ENCODE measurements around the gene BICC1. TPM values are rescaled to one million over a fixed set of nuclear protein-coding genes. Genes with fewer than 3 reads are reported as not detected.

BICC1 gene
- total RNA-seq, 2 experiments from 2014 or later, result not detected

DNA sequence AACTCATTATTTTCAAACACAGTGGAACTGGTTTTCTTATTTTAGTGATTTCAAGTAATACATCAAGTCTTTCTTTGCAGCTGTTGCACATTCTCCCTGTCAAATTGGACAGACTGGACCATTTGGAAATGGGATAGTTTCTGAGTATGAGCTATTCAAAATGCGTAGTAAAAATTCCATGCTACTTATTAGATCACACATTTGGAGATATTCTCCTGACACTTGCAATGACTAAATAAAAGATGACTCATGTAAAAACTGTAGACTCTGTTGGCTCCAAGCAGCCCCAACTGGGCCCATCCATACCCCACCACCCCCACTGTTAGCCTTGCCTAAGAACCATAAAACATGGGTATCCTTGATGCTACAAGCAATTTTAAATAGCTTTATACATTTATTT lies 25.9 kb upstream of the BICC1 start:
- no peak overlapping the region for H3K27ac Mint-ChIP-seq
- ChIA-PET POLR2A (no interaction called here), CTCF (no interaction called here)
- DNase-seq, result no peak
- no peak overlapping the region for H3K4me3 Mint-ChIP-seq
- H3K36me3 Mint-ChIP-seq (ENCODE audit: low read depth), result no peaks in the 10 kb centered on the region
- H3K9me3 Mint-ChIP-seq, result no peaks in the 10 kb centered on the region
- peaks cover 7% of the 10 kb centered on the region for H3K27me3 Mint-ChIP-seq
- no peaks in the 10 kb centered on the region for H3K4me1 Mint-ChIP-seq

GRCh38 chr10:58488921-58489320 lies 23.8 kb upstream of the BICC1 start:
- Mint-ChIP-seq H3K36me3 (ENCODE audit: low read depth) (no peaks in the 10 kb centered on the region), H3K4me3 (no peak overlapping the region), H3K27me3 (peaks cover 13% of the 10 kb centered on the region), H3K9me3 (no peaks in the 10 kb centered on the region), H3K27ac (no peak overlapping the region), H3K4me1 (no peaks in the 10 kb centered on the region)
- ChIA-PET POLR2A (no interaction called here), CTCF (no interaction called here)
- DNase-seq, result no peak

DNA sequence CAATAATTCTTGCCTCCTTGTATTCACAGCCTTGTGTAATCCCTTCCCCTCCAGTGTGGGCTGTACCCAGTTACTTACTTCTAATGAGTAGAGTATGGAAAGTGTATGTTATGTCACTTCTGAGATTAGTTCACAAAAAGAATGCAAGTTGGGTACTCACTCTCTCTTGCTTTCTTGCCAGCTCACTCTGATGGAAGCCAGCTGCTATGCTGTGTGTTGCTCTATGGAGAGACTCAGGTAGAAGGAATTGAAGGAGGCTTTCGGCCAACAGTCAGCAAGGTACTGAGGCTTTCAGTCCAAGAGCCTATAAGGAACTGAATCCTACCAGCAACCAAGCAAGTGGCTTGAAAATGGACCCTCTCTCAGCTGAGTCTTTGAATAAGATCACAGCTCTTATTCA lies 9.7 kb upstream of the BICC1 start:
- H3K36me3 Mint-ChIP-seq (ENCODE audit: low read depth), result no peaks in the 10 kb centered on the region
- H3K27me3 Mint-ChIP-seq, result peaks cover 22% of the 10 kb centered on the region
- CTCF ChIA-PET, result no interaction called here
- H3K4me1 Mint-ChIP-seq, result no peaks in the 10 kb centered on the region
- DNase-seq, result no peak
- POLR2A ChIA-PET, result no interaction called here
- no peak overlapping the region for H3K27ac Mint-ChIP-seq
- no peak overlapping the region for H3K4me3 Mint-ChIP-seq
- no peaks in the 10 kb centered on the region for H3K9me3 Mint-ChIP-seq

DNA sequence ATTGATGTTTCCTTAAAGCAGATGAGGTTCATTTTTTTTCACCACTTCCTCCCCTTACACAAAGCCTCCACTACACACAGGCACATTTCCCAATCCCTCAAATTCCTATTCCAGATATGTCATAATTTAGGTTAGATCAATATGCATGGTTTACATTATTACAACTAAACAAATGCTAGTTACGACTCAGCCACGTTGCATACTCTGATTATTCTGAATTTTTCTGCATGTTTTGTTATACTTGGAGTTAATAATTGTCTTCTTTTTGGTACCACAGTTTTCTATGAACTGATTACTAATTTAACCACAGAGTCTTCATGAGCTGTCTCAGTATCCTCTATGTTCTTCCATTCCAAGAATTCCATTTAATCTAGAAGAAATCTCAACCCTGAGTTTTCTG lies 4.4 kb upstream of the BICC1 start:
- Mint-ChIP-seq H3K27me3 (peaks cover 14% of the 10 kb centered on the region), H3K36me3 (ENCODE audit: low read depth) (no peaks in the 10 kb centered on the region), H3K4me3 (no peak overlapping the region), H3K27ac (no peak overlapping the region), H3K4me1 (peaks cover 4% of the 10 kb centered on the region), H3K9me3 (no peaks in the 10 kb centered on the region)
- ChIA-PET POLR2A (no interaction called here), CTCF (no interaction called here)
- DNase-seq, result no peak

DNA sequence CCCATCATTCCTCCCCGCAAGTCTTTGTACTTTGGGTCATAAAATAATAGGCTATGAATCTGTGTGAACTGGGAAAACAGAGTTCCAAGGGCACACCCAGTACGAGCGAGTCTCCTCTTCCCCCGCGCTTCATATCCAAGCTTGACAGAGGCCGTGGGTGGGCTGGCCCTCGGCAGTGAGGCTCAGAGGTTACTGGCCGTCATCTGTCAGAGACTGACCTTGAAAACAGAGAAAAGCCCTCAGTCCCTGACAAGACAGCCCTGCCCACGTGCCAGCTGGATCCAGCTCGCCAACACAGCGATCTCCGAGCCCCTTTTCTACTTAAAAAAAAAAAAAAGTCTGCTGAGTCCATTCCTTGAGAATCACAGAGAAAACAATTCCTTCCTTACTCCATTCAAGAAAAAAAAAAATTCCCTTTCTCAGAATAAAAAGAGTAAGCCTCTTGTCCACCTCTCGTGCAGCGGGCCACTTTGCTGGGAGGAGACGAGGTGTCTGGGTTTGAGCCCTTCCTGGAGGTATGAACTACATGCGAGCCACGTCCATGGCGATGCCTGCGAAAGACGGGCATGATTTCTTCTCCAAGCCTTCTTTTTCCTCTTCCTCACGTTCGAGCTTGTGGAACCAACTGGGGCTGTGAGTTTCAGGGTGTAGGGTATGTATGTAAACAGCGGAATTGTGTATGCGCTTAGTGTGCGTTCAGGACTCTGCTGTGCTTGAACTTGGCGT lies 744 bp upstream of the BICC1 start:
- ChIA-PET POLR2A (no interaction called here), CTCF (no interaction called here)
- no peak overlapping the region for H3K27ac Mint-ChIP-seq
- peak overlapping the region; percentile 62 for H3K4me3 Mint-ChIP-seq
- H3K9me3 Mint-ChIP-seq, result no peaks in the 10 kb centered on the region
- DNase-seq, result no peak
- no peaks in the 10 kb centered on the region for H3K36me3 Mint-ChIP-seq (ENCODE audit: low read depth)
- peaks cover 7% of the 10 kb centered on the region for H3K4me1 Mint-ChIP-seq
- H3K27me3 Mint-ChIP-seq, result peaks cover 30% of the 10 kb centered on the region

DNA sequence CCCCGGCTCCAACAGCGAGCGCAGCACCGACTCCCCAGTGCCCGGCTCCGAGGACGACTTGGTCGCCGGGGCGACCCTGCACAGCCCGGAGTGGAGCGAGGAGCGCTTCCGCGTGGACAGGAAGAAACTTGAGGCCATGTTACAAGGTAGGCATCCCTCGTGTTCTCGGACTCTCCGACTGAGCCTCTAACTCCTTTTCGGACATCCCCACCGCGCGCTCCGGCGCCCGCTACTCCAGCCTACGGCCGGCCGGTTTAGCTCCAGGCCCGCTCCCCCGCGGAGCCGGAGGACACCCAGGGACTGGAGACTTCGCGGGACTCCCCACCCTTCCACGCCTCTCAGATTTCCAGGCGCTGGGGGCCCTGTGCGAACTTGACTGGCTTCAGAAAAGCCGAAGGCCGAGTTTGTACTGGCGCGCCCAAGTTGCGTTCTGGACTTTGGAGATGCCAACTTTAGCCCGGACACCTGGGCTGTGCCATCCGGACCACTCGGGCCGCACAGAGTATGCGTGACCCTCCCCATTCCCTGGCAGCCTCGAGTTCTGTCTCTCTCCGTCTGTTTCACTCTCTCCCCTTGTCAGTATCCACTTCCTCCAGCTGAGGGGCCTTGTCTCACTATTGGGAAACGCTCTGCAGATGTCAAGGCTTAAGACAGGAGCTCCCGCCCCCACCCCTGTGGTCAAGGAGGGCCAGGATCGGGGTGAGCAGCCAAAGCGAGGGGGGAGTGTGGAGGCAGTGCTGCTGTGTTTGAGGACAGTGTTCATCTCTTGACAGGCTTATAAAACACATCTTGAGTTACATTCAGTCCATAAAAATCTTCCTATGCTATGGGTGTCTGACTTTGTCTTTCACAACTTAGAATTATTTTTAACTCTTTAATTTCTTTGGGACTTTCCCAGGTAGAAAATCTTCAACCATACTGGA lies 777 bp downstream of the BICC1 start:
- Mint-ChIP-seq H3K4me1 (peaks cover 7% of the 10 kb centered on the region), H3K27ac (no peak overlapping the region), H3K27me3 (peaks cover 40% of the 10 kb centered on the region), H3K4me3 (peak overlapping the region; percentile 47), H3K36me3 (ENCODE audit: low read depth) (no peaks in the 10 kb centered on the region), H3K9me3 (no peaks in the 10 kb centered on the region)
- ChIA-PET CTCF (interaction anchor here (1.1 kb wide), 1 partner anchor 344 kb away, joined by 3 read pairs; no protein-coding TSS in a partner anchor), POLR2A (interaction anchor here (0.8 kb wide), 1 partner anchor 1487 kb away, joined by 4 read pairs; no protein-coding TSS in a partner anchor)
- DNase-seq, result no peak

DNA sequence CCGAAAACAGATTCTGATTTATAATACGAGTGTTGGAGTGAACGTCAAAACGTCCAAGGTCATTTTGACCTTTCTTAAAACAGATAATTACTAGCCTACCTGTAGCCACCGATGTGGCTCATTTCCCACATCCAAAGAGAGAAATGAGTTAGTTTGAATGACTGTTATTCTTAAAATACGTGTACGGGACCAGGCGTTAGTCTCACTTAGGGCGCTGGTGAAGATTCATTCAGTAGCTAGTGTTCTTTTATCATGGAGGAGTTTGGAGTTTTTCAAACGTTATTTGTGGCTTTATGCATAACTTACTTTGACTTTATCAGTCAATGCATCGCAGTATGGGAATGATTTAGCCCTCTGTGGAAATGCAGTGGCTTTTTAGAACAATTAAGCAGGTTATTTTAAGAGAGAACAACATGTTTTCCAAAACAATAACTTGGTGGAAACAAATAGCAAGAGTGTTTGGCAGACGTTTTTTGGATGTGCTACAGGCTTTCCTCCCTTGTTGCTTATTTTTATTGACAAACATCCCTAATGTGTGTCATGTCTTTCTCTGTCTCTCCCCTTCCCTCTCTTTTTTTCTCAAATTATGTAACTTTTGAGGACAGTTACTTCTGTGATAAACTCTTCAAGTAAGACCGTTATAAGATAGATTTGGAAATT lies 1.6 kb downstream of the BICC1 start:
- no peak overlapping the region for H3K27ac Mint-ChIP-seq
- no peaks in the 10 kb centered on the region for H3K9me3 Mint-ChIP-seq
- H3K27me3 Mint-ChIP-seq, result peaks cover 40% of the 10 kb centered on the region
- POLR2A ChIA-PET, result interaction anchor here (0.8 kb wide), 1 partner anchor 1486 kb away, joined by 4 read pairs; no protein-coding TSS in a partner anchor
- no peaks in the 10 kb centered on the region for H3K36me3 Mint-ChIP-seq (ENCODE audit: low read depth)
- DNase-seq, result no peak
- peaks cover 7% of the 10 kb centered on the region for H3K4me1 Mint-ChIP-seq
- CTCF ChIA-PET, result interaction anchor here (1.1 kb wide), 1 partner anchor 344 kb away, joined by 3 read pairs; no protein-coding TSS in a partner anchor
- no peak overlapping the region for H3K4me3 Mint-ChIP-seq

DNA sequence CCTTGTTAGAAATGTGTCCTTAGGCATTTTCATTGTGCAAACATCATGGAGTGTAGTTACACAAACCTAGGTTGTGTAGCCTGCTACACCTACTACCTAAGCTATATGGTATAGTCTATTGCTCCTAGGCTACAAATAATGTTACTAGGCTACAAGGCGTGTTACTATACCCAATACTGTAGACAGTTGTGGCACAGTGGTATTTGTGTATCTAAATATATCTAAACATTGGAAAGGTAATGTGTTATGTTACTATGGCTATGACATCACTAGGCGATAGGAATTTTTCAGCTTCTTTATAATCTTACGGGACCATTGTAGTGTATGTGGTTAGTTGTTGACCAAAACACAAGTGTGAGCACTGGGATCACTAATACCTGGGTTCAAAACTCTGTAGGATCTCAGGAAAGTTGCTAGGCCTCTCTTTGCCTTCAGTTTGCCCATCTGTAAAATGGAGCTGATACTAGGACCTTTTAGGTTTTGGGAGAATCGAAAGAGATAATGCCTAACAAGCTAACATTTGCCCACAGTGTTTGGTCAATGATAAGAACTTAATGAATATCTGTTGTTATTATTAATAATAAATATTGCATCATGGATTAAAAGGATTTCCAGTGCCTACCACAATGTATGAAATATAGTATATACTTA lies 2.7 kb downstream of the BICC1 start:
- Mint-ChIP-seq H3K4me1 (peaks cover 7% of the 10 kb centered on the region), H3K27me3 (peaks cover 40% of the 10 kb centered on the region)

DNA sequence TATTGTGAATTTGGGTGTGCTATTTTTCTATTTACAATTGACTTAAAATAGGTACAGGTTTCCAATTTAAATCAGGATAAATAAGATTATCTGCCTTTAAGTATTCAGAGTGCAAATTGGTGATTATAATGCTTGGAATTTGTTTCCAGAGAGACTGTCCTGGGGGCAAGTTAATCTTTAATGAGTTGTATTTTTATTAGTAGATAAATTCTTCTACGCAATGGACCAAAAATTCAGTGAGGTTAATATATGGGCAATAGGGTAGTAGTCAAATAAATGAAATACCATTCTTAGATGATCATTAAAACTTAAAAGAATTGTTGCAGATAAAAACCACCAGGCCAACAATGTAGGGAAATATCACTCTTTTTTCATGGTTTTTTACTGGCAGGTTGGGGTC lies 3.4 kb downstream of the BICC1 start:
- peaks cover 40% of the 10 kb centered on the region for H3K27me3 Mint-ChIP-seq
- no peak overlapping the region for H3K4me3 Mint-ChIP-seq
- peaks cover 7% of the 10 kb centered on the region for H3K4me1 Mint-ChIP-seq
- H3K27ac Mint-ChIP-seq, result no peak overlapping the region
- POLR2A ChIA-PET, result no interaction called here
- DNase-seq, result no peak
- CTCF ChIA-PET, result no interaction called here
- H3K9me3 Mint-ChIP-seq, result no peaks in the 10 kb centered on the region
- no peaks in the 10 kb centered on the region for H3K36me3 Mint-ChIP-seq (ENCODE audit: low read depth)

More for the DNA sequence above, 2.7 kb downstream of the BICC1 start:
- Mint-ChIP-seq H3K4me3 (no peak overlapping the region), H3K9me3 (no peaks in the 10 kb centered on the region), H3K36me3 (ENCODE audit: low read depth) (no peaks in the 10 kb centered on the region), H3K27ac (no peak overlapping the region)
- ChIA-PET CTCF (no interaction called here), POLR2A (no interaction called here)
- no peak for DNase-seq

GRCh38 chr10:58516671-58517070 lies 4.0 kb downstream of the BICC1 start:
- Mint-ChIP-seq H3K27me3 (peaks cover 40% of the 10 kb centered on the region), H3K9me3 (no peaks in the 10 kb centered on the region)
- DNase-seq, result no peak

DNA sequence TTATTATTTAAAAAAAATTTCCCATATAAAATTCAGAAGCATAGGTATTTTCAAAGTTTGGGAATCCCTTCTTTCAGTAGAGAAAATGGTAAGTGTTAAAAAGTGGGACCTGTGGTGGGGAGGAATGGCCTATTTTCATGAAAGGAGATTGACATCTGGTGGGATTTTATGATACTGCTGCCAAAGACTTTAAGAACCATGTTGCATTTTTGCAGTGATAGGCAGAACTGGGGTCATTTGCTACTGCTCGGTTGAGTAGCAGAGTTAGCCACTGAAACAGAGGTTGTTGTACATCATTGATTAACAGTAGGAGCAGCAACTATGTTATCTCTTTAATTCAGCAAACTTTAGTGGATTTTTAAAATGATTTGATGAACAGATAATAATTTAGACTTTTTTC lies 4.4 kb downstream of the BICC1 start:
- Mint-ChIP-seq H3K4me1 (peaks cover 7% of the 10 kb centered on the region), H3K27ac (no peak overlapping the region), H3K36me3 (ENCODE audit: low read depth) (no peaks in the 10 kb centered on the region), H3K27me3 (peaks cover 38% of the 10 kb centered on the region), H3K9me3 (no peaks in the 10 kb centered on the region), H3K4me3 (no peak overlapping the region)
- no peak for DNase-seq
- ChIA-PET POLR2A (no interaction called here), CTCF (no interaction called here)

More at GRCh38 chr10:58516671-58517070, 4.0 kb downstream of the BICC1 start:
- Mint-ChIP-seq H3K27ac (no peak overlapping the region), H3K4me1 (peaks cover 7% of the 10 kb centered on the region), H3K36me3 (ENCODE audit: low read depth) (no peaks in the 10 kb centered on the region), H3K4me3 (no peak overlapping the region)
- ChIA-PET POLR2A (no interaction called here), CTCF (no interaction called here)

GRCh38 chr10:58517491-58518355 lies 5.1 kb downstream of the BICC1 start:
- DNase-seq, result no peak
- Mint-ChIP-seq H3K4me3 (no peak overlapping the region), H3K36me3 (ENCODE audit: low read depth) (no peaks in the 10 kb centered on the region), H3K4me1 (peaks cover 3% of the 10 kb centered on the region), H3K27me3 (peaks cover 34% of the 10 kb centered on the region), H3K9me3 (no peaks in the 10 kb centered on the region), H3K27ac (no peak overlapping the region)
- ChIA-PET CTCF (no interaction called here), POLR2A (no interaction called here)
